HL-60 (cell line): ENCODE results near the gene PABPN1.

Experiments used
- DNase-seq, 2 experiments: peaks; one replicate each; pipeline ENCODE4 v3.0.0-alpha.2; 2010 to 2020; ENCODE audit warnings: low read depth in 1 of 2, low spot score in 1 of 2
- H3K27ac ChIP-seq: fragments of 250-450 bp; sonication (Bioruptor Pico); replicated peaks from 2 replicates; pipeline ENCODE4 v1.5.1; 2020; ENCODE audit warnings: mild to moderate bottlenecking, moderate library complexity
- H3K27me3 ChIP-seq: fragments of 250-450 bp; sonication (Bioruptor Pico); 2 replicates; pipeline ENCODE4 v1.5.1; 2021; ENCODE audit warnings: mild to moderate bottlenecking, moderate library complexity; ENCODE audit not compliant: insufficient read depth, poor library complexity, severe bottlenecking
- H3K4me3 ChIP-seq: replicated peaks from 2 replicates; pipeline ENCODE4 v1.5.1; 2011; ENCODE audit warnings: mild to moderate bottlenecking, control low read depth, low read length; ENCODE audit not compliant: insufficient read depth
- CTCF ChIP-seq: IDR thresholded peaks from one replicate; pipeline ENCODE4 v1.5.1; 2011; ENCODE audit warnings: low read length, control low read depth, inconsistent platforms; ENCODE audit not compliant: insufficient read depth
- GABPA ChIP-seq: IDR thresholded peaks from 2 replicates; pipeline ENCODE4 v1.6.1; 2012; ENCODE audit warnings: low read depth
- POLR2AphosphoS5 ChIP-seq: IDR thresholded peaks from 2 replicates; pipeline ENCODE4 v1.6.1; 2012; ENCODE audit warnings: low read depth
- REST ChIP-seq: IDR thresholded peaks from 2 replicates; pipeline ENCODE4 v1.6.1; 2012; ENCODE audit warnings: low read depth; ENCODE audit not compliant: insufficient replicate concordance
- SPI1 ChIP-seq: IDR thresholded peaks from 2 replicates; pipeline ENCODE4 v1.6.1; 2012; ENCODE audit warnings: low read depth, mild to moderate bottlenecking, borderline replicate concordance

The PABPN1 gene

GRCh38 chr14:23349156-23349845 is 28.0 kb downstream of the PABPN1 start:
- DNase-seq: no peak
- H3K27ac ChIP-seq: no peak overlapping the region
- H3K27me3 ChIP-seq: peaks cover 34% of the 10 kb centered on the region
- H3K4me3 ChIP-seq: no peak overlapping the region
- TF ChIP-seq POLR2AphosphoS5 (no peak), CTCF (no peak), GABPA (no peak), SPI1 (no peak), REST (no peak)

- TF ChIP-seq GABPA: no peak
- no peak for TF ChIP-seq POLR2AphosphoS5
- no peak for TF ChIP-seq REST
- TF ChIP-seq SPI1: no peak
- TF ChIP-seq CTCF: no peak
- H3K27me3 ChIP-seq: peaks cover 46% of the 10 kb centered on the region
- H3K4me3 ChIP-seq: no peak overlapping the region
- DNase-seq: no peak
- no peak overlapping the region for H3K27ac ChIP-seq
These were observed 30.6 kb downstream of the PABPN1 start for GRCh38 chr14:23351681-23352505.

GRCh38 chr14:23352506-23353432 is 31.5 kb downstream of the PABPN1 start, which contains the start of gene SLC22A17:
Gene SLC22A17 (minus strand): TSS chr14:23352887.
- TF ChIP-seq SPI1: no peak

GRCh38 chr14:23353433-23353780 is 32.1 kb downstream of the PABPN1 start:
- Histone ChIP-seq H3K27ac (no peak overlapping the region), H3K4me3 (no peak overlapping the region), H3K27me3 (peaks cover 46% of the 10 kb centered on the region)
- TF ChIP-seq GABPA (no peak), REST (no peak), CTCF (no peak), SPI1 (no peak), POLR2AphosphoS5 (no peak)
- no peak for DNase-seq

More at GRCh38 chr14:23352506-23353432, 31.5 kb downstream of the PABPN1 start, which contains the start of gene SLC22A17:
- Histone ChIP-seq H3K27ac (no peak within 1 kb of the TSS), H3K27me3 (peaks cover 46% of the 10 kb centered on the region), H3K4me3 (no peak within 1 kb of the TSS)
- no peak for DNase-seq
